HEK293 (cell line): Measurements from ENCODE around the gene ABCC11.

Source experiments
- CTCF ChIA-PET: fragments of 350-600 bp; formaldehyde crosslinking; extraction: SDS; loops from one replicate; lab custom pipeline; 2021; ENCODE audit warnings: antibody characterized with exemption; lab: Yijun Ruan, JAX
- POLR2A ChIA-PET: fragments of 300-600 bp; formaldehyde crosslinking; extraction: SDS; loops from one replicate; lab custom pipeline; 2020; ENCODE audit warnings: antibody characterized with exemption, inconsistent platforms; lab: Yijun Ruan, JAX
- H3K27ac ChIP-seq: fragments of 200-500 bp; sonication (Bioruptor generic); 2 replicates; pipeline ENCODE4 v1.5.1; 2014; ENCODE audit warnings: low read depth, low read length, control low read depth, inconsistent platforms; ENCODE audit errors: extremely low read depth
- H3K36me3 ChIP-seq, 2 experiments: fragments of 200-500 bp in 1 of 2; sonication (Bioruptor generic) in 1 of 2; 1 replicate in 1 of 2; 2 replicates in 1 of 2; pipeline ENCODE4 v1.5.1; 2014 to 2017; ENCODE audit warnings: inconsistent platforms in 2 of 2, low read length in 2 of 2; ENCODE audit not compliant: control insufficient read depth in 2 of 2, insufficient read depth in 1 of 2
- H3K4me1 ChIP-seq: fragments of 200-500 bp; sonication (Bioruptor generic); 2 replicates; pipeline ENCODE4 v1.5.1; 2014; ENCODE audit warnings: mild to moderate bottlenecking, low read length, inconsistent platforms; ENCODE audit not compliant: control insufficient read depth, insufficient read depth
- H3K4me3 ChIP-seq: 2 replicates; pipeline ENCODE4 v1.5.1; 2011; ENCODE audit warnings: low read depth, mild to moderate bottlenecking, control low read depth, low read length, moderate library complexity
- H3K9me3 ChIP-seq: fragments of 200-500 bp; sonication (Bioruptor generic); 2 replicates; pipeline ENCODE4 v1.5.1; 2014; ENCODE audit warnings: low read depth, low read length, inconsistent platforms; ENCODE audit not compliant: control insufficient read depth, insufficient read depth
- BCL11B ChIP-seq: fragments of 450-650 bp; formaldehyde crosslinking; IDR thresholded peaks from 2 replicates; pipeline ENCODE4 v1.5.1; 2016; ENCODE audit warnings: low read depth, missing biosample characterization, missing genetic modification characterization
- KLF10 ChIP-seq: fragments of 450-650 bp; IDR thresholded peaks from 2 replicates; pipeline ENCODE4 v1.5.1; 2018; ENCODE audit warnings: missing biosample characterization, mild to moderate bottlenecking, missing genetic modification characterization
- MYNN ChIP-seq: fragments of 450-650 bp; formaldehyde crosslinking; IDR thresholded peaks from 2 replicates; pipeline ENCODE4 v1.5.1; 2016; ENCODE audit warnings: missing biosample characterization, missing genetic modification characterization, borderline replicate concordance
- OVOL3 ChIP-seq: fragments of 450-650 bp; formaldehyde crosslinking; IDR thresholded peaks from 2 replicates; pipeline ENCODE4 v1.5.1; 2016; ENCODE audit warnings: missing biosample characterization, missing genetic modification characterization
- PRDM10 ChIP-seq: fragments of 450-650 bp; formaldehyde crosslinking; IDR thresholded peaks from 2 replicates; pipeline ENCODE4 v1.5.1; 2016; ENCODE audit warnings: missing biosample characterization, missing genetic modification characterization
- SP2 ChIP-seq: fragments of 450-650 bp; formaldehyde crosslinking; IDR thresholded peaks from 2 replicates; pipeline ENCODE4 v1.5.1; 2016; ENCODE audit warnings: missing biosample characterization, missing genetic modification characterization
- TCF7L2 ChIP-seq: IDR thresholded peaks from 2 replicates; pipeline ENCODE4 v1.6.1; 2011; ENCODE audit warnings: low read depth, mild to moderate bottlenecking, inconsistent platforms, low read length, moderate library complexity, borderline replicate concordance
- TSHZ1 ChIP-seq: fragments of 450-650 bp; formaldehyde crosslinking; IDR thresholded peaks from 2 replicates; pipeline ENCODE4 v1.5.1; 2016; ENCODE audit warnings: missing biosample characterization, missing genetic modification characterization, borderline replicate concordance
- YY2 ChIP-seq: fragments of 450-650 bp; formaldehyde crosslinking; IDR thresholded peaks from 2 replicates; pipeline ENCODE4 v1.5.1; 2016; ENCODE audit warnings: missing biosample characterization, missing genetic modification characterization
- ZBTB20 ChIP-seq: fragments of 450-650 bp; formaldehyde crosslinking; IDR thresholded peaks from 2 replicates; pipeline ENCODE4 v1.5.1; 2016; ENCODE audit warnings: missing biosample characterization, missing genetic modification characterization
- ZBTB7A ChIP-seq: fragments of 450-650 bp; formaldehyde crosslinking; IDR thresholded peaks from 2 replicates; pipeline ENCODE4 v1.5.1; 2016; ENCODE audit warnings: low read depth, missing biosample characterization, missing genetic modification characterization
- ZNF114 ChIP-seq: fragments of 450-650 bp; formaldehyde crosslinking; IDR thresholded peaks from 2 replicates; pipeline ENCODE4 v1.5.0; 2017; ENCODE audit warnings: missing biosample characterization, missing genetic modification characterization
- ZNF16 ChIP-seq: fragments of 450-650 bp; formaldehyde crosslinking; IDR thresholded peaks from 2 replicates; pipeline ENCODE4 v1.5.1; 2016; ENCODE audit warnings: low read depth, missing biosample characterization, missing genetic modification characterization
- ZNF169 ChIP-seq: fragments of 450-650 bp; formaldehyde crosslinking; IDR thresholded peaks from 2 replicates; pipeline ENCODE4 v1.5.1; 2016; ENCODE audit warnings: missing biosample characterization, missing genetic modification characterization
- ZNF18 ChIP-seq: fragments of 450-650 bp; formaldehyde crosslinking; IDR thresholded peaks from 2 replicates; pipeline ENCODE4 v1.5.1; 2016; ENCODE audit warnings: missing biosample characterization, missing genetic modification characterization
- ZNF37A ChIP-seq: fragments of 450-650 bp; IDR thresholded peaks from 2 replicates; pipeline ENCODE4 v1.5.1; 2018; ENCODE audit warnings: missing biosample characterization, missing genetic modification characterization
- ZNF48 ChIP-seq: fragments of 450-650 bp; formaldehyde crosslinking; IDR thresholded peaks from 2 replicates; pipeline ENCODE4 v1.5.1; 2016; ENCODE audit warnings: missing biosample characterization, missing genetic modification characterization
- ZNF510 ChIP-seq: fragments of 450-650 bp; formaldehyde crosslinking; IDR thresholded peaks from 2 replicates; pipeline ENCODE4 v1.5.1; 2018; ENCODE audit warnings: mild to moderate bottlenecking, missing genetic modification characterization, missing biosample characterization; ENCODE audit not compliant: insufficient replicate concordance
- ZNF521 ChIP-seq: fragments of 450-650 bp; formaldehyde crosslinking; IDR thresholded peaks from 2 replicates; pipeline ENCODE4 v1.5.1; 2017; ENCODE audit warnings: missing biosample characterization, mild to moderate bottlenecking, missing genetic modification characterization
- ZNF610 ChIP-seq: fragments of 450-650 bp; formaldehyde crosslinking; IDR thresholded peaks from 2 replicates; pipeline ENCODE4 v1.5.1; 2016; ENCODE audit warnings: missing biosample characterization, missing genetic modification characterization, borderline replicate concordance
- ZNF701 ChIP-seq: fragments of 450-650 bp; formaldehyde crosslinking; IDR thresholded peaks from 2 replicates; pipeline ENCODE4 v1.5.1; 2016; ENCODE audit warnings: missing biosample characterization, missing genetic modification characterization
- ZNF830 ChIP-seq: fragments of 450-650 bp; IDR thresholded peaks from 2 replicates; pipeline ENCODE4 v1.5.0; 2018; ENCODE audit warnings: missing biosample characterization, missing genetic modification characterization, low read depth, mild to moderate bottlenecking, moderate library complexity
- ZSCAN4 ChIP-seq: fragments of 450-650 bp; formaldehyde crosslinking; IDR thresholded peaks from 2 replicates; pipeline ENCODE4 v1.5.1; 2017; ENCODE audit warnings: missing biosample characterization, missing genetic modification characterization
- ZSCAN5A ChIP-seq: fragments of 450-650 bp; formaldehyde crosslinking; IDR thresholded peaks from 2 replicates; pipeline ENCODE4 v1.5.1; 2016; ENCODE audit warnings: missing biosample characterization, missing genetic modification characterization
- ZXDB ChIP-seq: fragments of 450-650 bp; formaldehyde crosslinking; IDR thresholded peaks from 2 replicates; pipeline ENCODE4 v1.5.1; 2016; ENCODE audit warnings: missing biosample characterization, missing genetic modification characterization

ABCC11 gene

GRCh38 chr16:48187779-48188178 lies 59.6 kb downstream of the ABCC11 start (continued):
- TF ChIP-seq ZNF610, result no peak
- no peak for TF ChIP-seq ZNF18
- TF ChIP-seq ZNF701 (tag by site-specific recombination), result no peak
- TF ChIP-seq ZNF37A (tag by site-specific recombination), result no peak
- TF ChIP-seq ZBTB20, result no peak
- no peak for TF ChIP-seq ZNF510 (tag by site-specific recombination)
- no peak for TF ChIP-seq YY2 (tag by site-specific recombination)
- no peak for TF ChIP-seq ZNF48 (tag by site-specific recombination)

GRCh38 chr16:48184681-48185080 lies 62.7 kb downstream of the ABCC11 start:
- Histone ChIP-seq H3K4me3 (no peak overlapping the region), H3K27ac (no peak overlapping the region)
- CTCF ChIA-PET, result interaction anchor here (0.7 kb wide), 1 partner anchor 19 kb away, joined by 4 read pairs; no protein-coding TSS in a partner anchor

More at GRCh38 chr16:48184681-48185080, 62.7 kb downstream of the ABCC11 start:
- no peaks in the 10 kb centered on the region for H3K9me3 ChIP-seq
- POLR2A ChIA-PET, result no interaction called here
- H3K4me1 ChIP-seq, result no peaks in the 10 kb centered on the region
- TF ChIP-seq ZSCAN5A (tag by site-specific recombination) (no peak), MYNN (tag by site-specific recombination) (no peak), YY2 (tag by site-specific recombination) (no peak), OVOL3 (tag by site-specific recombination) (no peak), ZNF169 (tag by site-specific recombination) (no peak), ZNF830 (tag by site-specific recombination) (no peak), ZSCAN4 (tag by site-specific recombination) (no peak), ZXDB (tag by site-specific recombination) (no peak), ZNF114 (no peak), TCF7L2 (no peak), SP2 (tag by site-specific recombination) (no peak), ZNF521 (tag by site-specific recombination) (no peak), ZNF16 (tag by site-specific recombination) (no peak), BCL11B (tag by site-specific recombination) (no peak), PRDM10 (tag by site-specific recombination) (no peak), KLF10 (tag by site-specific recombination) (no peak), TSHZ1 (tag by site-specific recombination) (no peak), ZBTB7A (tag by site-specific recombination) (no peak)
- H3K36me3 ChIP-seq, result no peaks in the 10 kb centered on the region
